Adrenal gland (tissue), 12 donors: ENCODE results near the gene CHST6. TPM values are rescaled to one million over a fixed set of nuclear protein-coding genes. Genes with fewer than 3 reads are reported as not detected.
"Not testable (repeated sequence)": the region's sequence is repeated elsewhere in the genome, so short reads cannot be mapped to it uniquely, and the experiment has no call there.

Experiments used
- DNase-seq, 7 donors: peaks; one replicate each; pipeline ENCODE4 v3.0.0-alpha.2; 2019 to 2020
- H3K27ac ChIP-seq, 5 donors: fragments of 200-600 bp; sonication (generic) in 4 of 5; 1 replicate in 3 of 5; 2 replicates in 2 of 5; pipeline versions ENCODE4 v1.5.1 to v1.8.0; 2016 to 2020; ENCODE audit warnings: mild to moderate bottlenecking in 1 of 5
- H3K27me3 ChIP-seq: fragments of 200-600 bp; 2 replicates; pipeline ENCODE4 v1.8.0; 2021
- H3K36me3 ChIP-seq, 2 donors: fragments of 200-600 bp; replicated peaks in 1 of 2; 1 replicate in 1 of 2; 2 replicates in 1 of 2; pipeline versions ENCODE4 v1.5.1 to v1.8.0; 2018 to 2022
- H3K4me1 ChIP-seq, 2 donors: fragments of 200-600 bp; replicated peaks in 1 of 2; 1 replicate in 1 of 2; 2 replicates in 1 of 2; pipeline versions ENCODE4 v1.5.1 to v1.8.0; 2018 to 2021
- H3K4me3 ChIP-seq, 4 donors: fragments of 200-600 bp; sonication (generic) in 3 of 4; one replicate each; pipeline ENCODE4 v1.5.1; 2016 to 2018
- H3K9me3 ChIP-seq, 3 donors: fragments of 200-600 bp; sonication (generic) in 1 of 3; replicated peaks in 1 of 3; 1 replicate in 2 of 3; 2 replicates in 1 of 3; pipeline versions ENCODE4 v1.5.1 to v1.8.0; 2016 to 2021
- POLR2A ChIP-seq, 2 donors: fragments of 450-650 bp; IDR thresholded peaks; one replicate each; pipeline ENCODE4 v1.6.1; 2017; ENCODE audit warnings: antibody characterized with exemption in 2 of 2, mild to moderate bottlenecking in 2 of 2, moderate library complexity in 1 of 2
- WGBS, 4 donors: extraction: QIAGEN DNeasy Blood & Tissue Kit in 2 of 4; methylation state at CpG; one replicate each; pipeline versions ENCODE4 v1.1.5 to v1.1.7; 2013 to 2017; 5-methylcytosine and 5-hydroxymethylcytosine counted together
- intact Hi-C, 2 donors: fragments of 100-400 bp; cut with DNase I; formaldehyde crosslinking; loops; one replicate each; pipeline versions ENCODE4 v1.14.1 to v1.15.0; 2022 to 2023
- polyA plus RNA-seq, 3 donors: library from polyadenylated mRNA; stranded (reverse); fragments of 200-250 nt in 2 of 3; fragments of 350-450 nt in 1 of 3; fragmentation: Illumina TruSeq in 1 of 3; extraction: RNeasy Lipid Tissue Mini Kit (QIAGEN cat#74804) in 1 of 3; gene quantifications; one replicate each; pipeline ENCODE4 v1.2.3, GENCODE V29; 2013 to 2014
- total RNA-seq, 9 donors: library from RNA; depleted of rRNA in 4 of 9; stranded (reverse); fragments of >200 nt in 4 of 9; fragments of 120-200 nt in 1 of 9; fragmentation: NEBNext Ultra II Directional in 1 of 9; extraction: Animal tissue kit (Norgen Biotek cat#: 25700) in 1 of 9; gene quantifications; one replicate each; pipeline versions ENCODE4 v1.1.0 to v1.2.4, GENCODE V29; 2013 to 2023
- TF ChIP-seq, protein P1 (sequence below), 6 experiments: fragments of 450-650 bp in 4 of 6; fragments of 200-600 bp in 2 of 6; sonication (generic) in 1 of 6; IDR thresholded peaks; 1 replicate in 5 of 6; 2 replicates in 1 of 6; pipeline versions ENCODE4 v1.5.1 to v1.8.0; 2016 to 2021; ENCODE audit warnings: antibody characterized with exemption in 6 of 6, mild to moderate bottlenecking in 2 of 6, moderate library complexity in 1 of 6
- donor health status: healthy with polysubstance abuse.
- donor health status: Bipolar disorder and iron deficiency.
- donor health status: DM: yes; HTN: yes; CAD: no.
- donor health status: DM: no; HTN: no; CAD: no.
- donor health status: DM: no; HTN: no; CAD: no.
- donor health status: DM: yes; HTN: yes; CAD: no.

Gene CHST6
- total and polyA plus RNA-seq, 12 donors, result 3.1 to 65.8 (median 29.9) TPM

DNA sequence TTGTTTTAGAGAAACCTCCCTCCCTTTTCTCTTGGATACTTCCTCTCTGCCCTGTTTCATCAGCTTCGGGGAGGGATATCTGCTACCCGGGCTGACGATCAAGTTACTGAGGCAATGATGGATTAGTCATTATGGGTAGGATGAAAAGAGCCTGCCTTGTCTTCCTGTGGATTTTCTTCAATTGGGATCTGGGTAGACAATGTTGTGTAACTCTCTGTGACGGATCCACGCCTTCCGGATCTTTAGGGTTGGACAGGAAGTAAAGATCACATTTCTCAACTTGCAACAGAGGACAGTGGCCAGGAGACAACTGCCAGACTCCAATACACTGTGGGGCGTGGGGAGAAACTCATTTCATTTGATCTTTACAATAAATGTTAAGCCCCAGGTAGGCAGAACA is 11.3 kb upstream of the CHST6 start:
- no peaks in the 10 kb centered on the region for H3K27me3 ChIP-seq
- intact Hi-C loops, result no loop called here
- H3K4me3 ChIP-seq, result no peak overlapping the region
- no peaks in the 10 kb centered on the region for H3K9me3 ChIP-seq
- H3K27ac ChIP-seq, result peak overlapping the region in 1 of 5 donors; percentile 14
- no peaks in the 10 kb centered on the region for H3K36me3 ChIP-seq
- TF ChIP-seq POLR2A (IDR thresholded peaks at IDR 0.05), result no peak
- TF ChIP-seq, protein P1, sequence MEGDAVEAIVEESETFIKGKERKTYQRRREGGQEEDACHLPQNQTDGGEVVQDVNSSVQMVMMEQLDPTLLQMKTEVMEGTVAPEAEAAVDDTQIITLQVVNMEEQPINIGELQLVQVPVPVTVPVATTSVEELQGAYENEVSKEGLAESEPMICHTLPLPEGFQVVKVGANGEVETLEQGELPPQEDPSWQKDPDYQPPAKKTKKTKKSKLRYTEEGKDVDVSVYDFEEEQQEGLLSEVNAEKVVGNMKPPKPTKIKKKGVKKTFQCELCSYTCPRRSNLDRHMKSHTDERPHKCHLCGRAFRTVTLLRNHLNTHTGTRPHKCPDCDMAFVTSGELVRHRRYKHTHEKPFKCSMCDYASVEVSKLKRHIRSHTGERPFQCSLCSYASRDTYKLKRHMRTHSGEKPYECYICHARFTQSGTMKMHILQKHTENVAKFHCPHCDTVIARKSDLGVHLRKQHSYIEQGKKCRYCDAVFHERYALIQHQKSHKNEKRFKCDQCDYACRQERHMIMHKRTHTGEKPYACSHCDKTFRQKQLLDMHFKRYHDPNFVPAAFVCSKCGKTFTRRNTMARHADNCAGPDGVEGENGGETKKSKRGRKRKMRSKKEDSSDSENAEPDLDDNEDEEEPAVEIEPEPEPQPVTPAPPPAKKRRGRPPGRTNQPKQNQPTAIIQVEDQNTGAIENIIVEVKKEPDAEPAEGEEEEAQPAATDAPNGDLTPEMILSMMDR (IDR thresholded peaks at IDR 0.05), result no peak
- peaks cover 0 to 9% of the 10 kb centered on the region in 2 donors for H3K4me1 ChIP-seq
- WGBS, 4 donors, result 33 to 42% (median 37%) methylated on average over 7 of the region's 7 CpGs
- peak in 5 of 7 donors; percentile 39 to 77 (median 53) for DNase-seq

DNA sequence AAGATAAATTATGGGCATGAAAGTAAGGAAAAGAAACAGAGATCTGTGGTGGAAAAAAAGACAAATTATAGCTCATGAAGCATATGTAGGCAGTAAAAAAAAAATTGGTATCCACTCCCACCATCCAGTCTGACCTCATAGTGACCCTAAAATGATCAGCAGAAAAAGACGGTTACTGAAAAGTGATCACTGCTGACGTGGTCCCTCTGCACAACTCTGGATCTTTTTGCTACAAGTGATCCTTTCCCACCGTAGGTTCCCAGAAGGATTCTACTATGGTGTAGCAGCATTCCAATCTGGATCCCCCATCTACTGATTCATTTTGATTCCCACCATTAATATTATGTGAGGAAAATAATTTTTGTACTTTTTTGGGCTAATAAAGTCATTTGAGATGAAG is 10.9 kb upstream of the CHST6 start:
- Histone ChIP-seq H3K27ac (peak overlapping the region in 1 of 5 donors; percentile 14), H3K4me3 (no peak overlapping the region), H3K9me3 (no peaks in the 10 kb centered on the region), H3K27me3 (no peaks in the 10 kb centered on the region), H3K4me1 (peaks cover 0 to 9% of the 10 kb centered on the region in 2 donors), H3K36me3 (no peaks in the 10 kb centered on the region)
- DNase-seq, result no peak
- WGBS, 4 donors, result 72 to 84% (median 81%) methylated on average over 3 of the region's 3 CpGs
- intact Hi-C loops, result no loop called here
- no peak for TF ChIP-seq POLR2A (IDR thresholded peaks at IDR 0.05)
- TF ChIP-seq, protein P1 (IDR thresholded peaks at IDR 0.05), result no peak

DNA sequence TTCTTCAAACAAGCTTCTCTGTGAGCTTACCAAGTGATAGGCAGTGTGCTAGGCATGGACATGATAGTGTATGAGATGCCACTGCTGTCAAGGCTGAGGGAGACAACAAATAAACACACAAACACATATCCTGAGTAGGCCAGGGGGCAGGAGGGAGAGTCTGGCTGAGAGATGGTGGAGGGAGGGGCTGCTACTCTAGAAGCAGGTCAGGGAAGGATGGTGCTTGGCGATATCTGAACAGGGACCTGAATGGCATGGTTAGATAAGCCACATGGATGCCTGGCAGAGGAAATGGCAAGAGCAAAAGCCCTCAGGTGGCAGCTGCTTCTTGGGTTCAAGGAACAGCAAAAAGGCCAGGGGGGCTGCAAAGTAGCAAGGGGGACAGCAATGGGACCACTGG is 8.6 kb upstream of the CHST6 start:
- 83 to 91% (median 85%) methylated on average over 1 of the region's 1 CpG for WGBS, 4 donors
- TF ChIP-seq POLR2A (IDR thresholded peaks at IDR 0.05), result no peak
- TF ChIP-seq, protein P1 (IDR thresholded peaks at IDR 0.05), result no peak
- intact Hi-C loops, result no loop called here
- no peaks in the 10 kb centered on the region for H3K36me3 ChIP-seq
- H3K4me3 ChIP-seq, result no peak overlapping the region
- no peak for DNase-seq
- H3K4me1 ChIP-seq, result peaks cover 0 to 9% of the 10 kb centered on the region in 2 donors
- no peaks in the 10 kb centered on the region for H3K27me3 ChIP-seq
- no peak overlapping the region for H3K27ac ChIP-seq
- H3K9me3 ChIP-seq, result no peaks in the 10 kb centered on the region

DNA sequence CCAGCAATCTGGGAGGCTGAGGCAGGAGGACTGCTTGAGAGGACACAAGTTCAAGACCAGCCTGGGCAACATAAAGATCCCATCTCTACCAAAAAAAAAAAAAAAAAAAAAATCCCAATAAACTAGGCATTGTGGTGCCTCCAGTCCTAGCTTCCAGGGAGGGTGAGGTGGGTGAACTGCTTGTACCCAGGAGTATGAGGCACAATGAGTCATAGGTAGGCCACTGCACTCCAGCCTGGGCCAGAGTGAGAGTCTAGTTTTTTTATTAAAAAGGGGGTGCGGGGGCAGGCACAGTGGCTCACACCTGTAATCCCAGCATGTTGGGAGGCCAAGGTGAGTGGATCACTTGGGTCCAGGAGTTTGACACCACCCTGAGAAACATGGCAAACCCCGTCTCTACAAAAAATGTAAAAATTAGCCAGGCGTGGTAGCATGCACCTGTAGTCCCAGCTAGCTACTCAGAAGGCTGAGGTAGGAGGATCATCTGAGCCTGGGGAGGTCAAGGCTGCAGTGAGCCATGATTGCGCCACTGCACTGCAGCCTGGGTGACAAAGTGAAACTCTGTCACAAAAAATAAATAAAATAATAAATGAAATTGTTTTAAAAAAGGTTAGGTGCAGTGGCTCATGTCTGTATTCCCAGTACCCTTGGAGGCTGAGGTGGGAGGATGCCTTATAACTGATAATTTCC is 7.8 kb upstream of the CHST6 start:
- peak in 2 of 7 donors; percentile 19 to 37 for DNase-seq
- Histone ChIP-seq H3K27me3 (no peaks in the 10 kb centered on the region), H3K36me3 (no peaks in the 10 kb centered on the region), H3K4me1 (peaks cover 6 to 15% of the 10 kb centered on the region in 2 donors), H3K9me3 (no peaks in the 10 kb centered on the region), H3K27ac (no peak overlapping the region), H3K4me3 (no peak overlapping the region)
- 75 to 81% (median 80%) methylated on average over 4 of the region's 4 CpGs for WGBS, 4 donors
- TF ChIP-seq, protein P1 (IDR thresholded peaks at IDR 0.05), result no peak
- no peak for TF ChIP-seq POLR2A (IDR thresholded peaks at IDR 0.05)
- intact Hi-C loops, result no loop called here

DNA sequence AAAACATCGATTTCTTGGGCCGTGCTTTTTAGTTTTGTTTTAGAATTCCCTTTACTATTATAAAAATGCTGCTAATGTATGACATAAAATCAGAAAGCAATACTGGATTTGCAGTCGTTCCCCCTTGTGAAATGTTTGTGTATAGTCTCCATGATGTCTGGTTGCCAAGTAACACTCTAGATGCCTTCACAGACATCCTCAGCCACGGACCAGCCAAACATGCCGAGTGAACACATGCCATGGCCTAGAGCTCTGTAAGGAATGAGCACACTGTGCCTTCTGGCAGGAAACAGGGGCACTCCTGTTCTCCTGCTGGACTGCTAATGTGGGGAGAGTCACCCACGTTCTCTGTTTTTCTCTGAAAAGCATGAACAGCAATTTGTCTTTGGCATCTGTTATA is 6.6 kb upstream of the CHST6 start:
- H3K4me3 ChIP-seq, H3K9me3 ChIP-seq, intact Hi-C loops, DNase-seq, H3K36me3 ChIP-seq, H3K27ac ChIP-seq, H3K27me3 ChIP-seq: not testable (repeated sequence)
- H3K4me1 ChIP-seq, result peaks cover 13 to 24% of the 10 kb centered on the region in 2 donors
- 70 to 77% (median 74%) methylated on average over 6 of the region's 6 CpGs for WGBS, 4 donors
